GM18507 (cell line): ENCODE results near the gene FAM180A.
"Not testable (repeated sequence)": the region's sequence is repeated elsewhere in the genome, so short reads cannot be mapped to it uniquely, and the experiment has no call there.

ENCODE experiments used
- DNase-seq: peaks from one replicate; pipeline ENCODE4 v3.0.0; 2011; ENCODE audit warnings: low read depth; ENCODE audit not compliant: insufficient read length; ENCODE audit errors: extremely low spot score
- FAIRE-seq: peaks from 2 replicates; lab custom pipeline; 2011; peaks lifted over from hg19 to GRCh38; lab: Jason Lieb, UNC

Gene FAM180A

DNA sequence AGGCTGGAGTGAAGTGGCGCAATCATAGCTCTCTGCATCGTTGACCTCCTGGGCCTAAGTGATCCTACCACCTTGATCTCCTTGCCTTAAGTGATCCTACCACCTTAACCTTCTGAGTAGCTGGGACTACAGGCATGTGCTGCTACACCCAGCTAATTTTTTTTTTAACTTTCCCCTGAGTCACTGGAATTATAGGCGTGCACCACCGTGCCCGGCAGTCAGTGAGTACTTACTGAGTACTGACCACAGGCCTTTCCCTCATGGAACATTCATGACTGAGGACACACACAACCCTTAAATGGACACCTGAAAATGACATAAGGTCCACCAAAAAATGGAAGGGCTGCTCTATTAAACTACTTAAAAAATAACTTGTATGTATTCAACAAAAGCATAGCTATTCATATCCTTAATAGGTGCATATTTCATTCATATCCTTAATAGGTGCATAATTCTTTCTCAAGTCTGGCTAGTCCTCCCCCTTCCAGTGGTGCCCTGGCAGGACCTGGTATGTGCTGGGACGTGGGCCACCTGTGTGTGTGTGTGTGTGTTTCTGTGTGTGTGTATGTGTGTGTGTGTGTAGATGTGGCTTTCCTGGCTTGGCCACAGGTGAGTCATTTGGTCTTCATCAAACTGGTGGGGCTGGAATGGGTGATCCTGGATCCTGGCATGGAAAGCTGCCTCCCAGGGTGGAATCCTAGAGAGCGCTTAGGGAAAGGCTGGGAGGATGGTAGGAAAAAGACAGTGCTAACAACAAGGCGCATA, 3.5 kb downstream of the FAM180A start:
- FAIRE-seq = no peak
- no peak for DNase-seq

- FAIRE-seq = no peak
- no peak for DNase-seq
Observed at GRCh38 chr7:135743907-135744731, 4.5 kb downstream of the FAM180A start.

DNA sequence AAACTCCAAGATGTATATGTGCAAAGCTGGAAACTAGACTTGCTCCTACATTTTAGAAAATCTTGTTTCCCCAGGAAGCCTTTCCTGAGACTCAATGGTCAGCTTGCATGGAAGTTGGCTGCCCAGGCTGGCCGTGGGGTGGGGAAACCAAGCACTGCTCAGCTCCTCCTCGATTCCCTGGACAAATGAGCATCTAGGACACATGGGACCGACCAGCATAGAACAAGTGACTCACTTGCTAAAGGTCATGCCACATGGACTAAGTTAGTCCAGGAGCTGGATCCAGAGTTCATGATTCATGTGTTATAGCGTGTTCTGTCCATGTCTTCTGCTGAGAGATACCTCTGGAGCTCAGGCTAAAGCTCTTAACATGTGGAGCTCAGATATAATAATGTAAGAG, 6.2 kb downstream of the FAM180A start:
- no peak for DNase-seq

DNA sequence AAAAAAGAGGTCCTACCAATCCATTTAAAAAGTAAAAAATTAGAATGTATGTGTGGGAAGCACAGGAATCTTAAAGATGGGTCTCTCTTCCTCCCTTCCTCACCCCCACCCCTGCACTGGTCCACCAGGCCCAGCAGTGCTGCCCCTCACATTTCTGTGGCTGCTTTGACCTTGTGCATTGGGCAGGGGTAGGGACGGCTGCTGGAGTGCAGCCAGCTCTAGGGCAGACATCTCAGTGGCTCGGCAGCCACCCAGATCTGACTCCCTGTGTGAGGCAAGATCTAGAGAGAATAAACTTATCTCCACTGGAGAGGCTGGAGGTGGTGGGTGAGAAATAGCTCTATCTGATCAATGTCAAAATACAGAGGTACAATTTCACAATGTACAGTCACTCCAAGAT, 6.7 kb downstream of the FAM180A start:
- FAIRE-seq (no peak), DNase-seq (no peak)

More for the DNA sequence above, 6.2 kb downstream of the FAM180A start:
- FAIRE-seq = no peak

- DNase-seq = no peak
- no peak for FAIRE-seq
Observed at GRCh38 chr7:135740889-135741288, 7.7 kb downstream of the FAM180A start.

GRCh38 chr7:135737306-135737647, 11.3 kb downstream of the FAM180A start:
- DNase-seq, FAIRE-seq: not testable (repeated sequence)

DNA sequence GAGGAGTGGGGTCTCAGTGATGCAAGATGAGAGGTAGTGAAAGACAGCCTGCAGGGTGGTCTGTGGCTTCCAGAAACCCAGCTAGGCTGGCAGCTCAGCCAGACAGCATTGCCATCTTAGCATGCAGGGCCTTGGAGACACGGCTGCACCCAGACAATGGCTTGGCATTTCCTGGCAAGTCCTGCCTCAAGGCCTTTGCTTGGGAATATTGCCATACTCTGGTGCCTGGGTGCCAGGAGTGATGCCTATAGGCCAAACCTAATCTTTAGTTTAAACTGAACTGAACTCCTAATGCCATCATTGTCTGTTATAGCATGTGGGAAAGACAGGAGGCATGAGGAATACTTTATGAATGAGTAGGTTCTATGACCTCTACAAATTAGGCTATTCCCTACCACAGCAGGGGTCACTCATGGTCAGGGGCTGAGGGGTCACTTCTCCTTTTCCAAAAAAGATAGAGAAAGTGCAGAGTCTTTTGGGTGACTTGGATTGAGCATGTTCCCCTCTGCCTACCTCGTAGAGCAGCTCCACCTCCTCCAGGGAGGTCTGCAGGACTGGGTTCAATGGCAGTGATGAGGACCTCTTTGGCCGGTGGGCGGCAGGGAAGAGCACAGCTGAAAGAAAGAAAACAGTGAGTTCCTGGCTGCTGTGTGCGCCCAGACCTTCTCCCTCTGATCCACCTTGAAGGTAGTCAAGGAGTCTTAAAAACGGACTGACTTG, 11.9 kb downstream of the FAM180A start:
- no peak for FAIRE-seq

GRCh38 chr7:135734343-135734689, 14.3 kb downstream of the FAM180A start:
- no peak for DNase-seq
- FAIRE-seq = no peak

More for the DNA sequence above, 11.9 kb downstream of the FAM180A start:
- no peak for DNase-seq

DNA sequence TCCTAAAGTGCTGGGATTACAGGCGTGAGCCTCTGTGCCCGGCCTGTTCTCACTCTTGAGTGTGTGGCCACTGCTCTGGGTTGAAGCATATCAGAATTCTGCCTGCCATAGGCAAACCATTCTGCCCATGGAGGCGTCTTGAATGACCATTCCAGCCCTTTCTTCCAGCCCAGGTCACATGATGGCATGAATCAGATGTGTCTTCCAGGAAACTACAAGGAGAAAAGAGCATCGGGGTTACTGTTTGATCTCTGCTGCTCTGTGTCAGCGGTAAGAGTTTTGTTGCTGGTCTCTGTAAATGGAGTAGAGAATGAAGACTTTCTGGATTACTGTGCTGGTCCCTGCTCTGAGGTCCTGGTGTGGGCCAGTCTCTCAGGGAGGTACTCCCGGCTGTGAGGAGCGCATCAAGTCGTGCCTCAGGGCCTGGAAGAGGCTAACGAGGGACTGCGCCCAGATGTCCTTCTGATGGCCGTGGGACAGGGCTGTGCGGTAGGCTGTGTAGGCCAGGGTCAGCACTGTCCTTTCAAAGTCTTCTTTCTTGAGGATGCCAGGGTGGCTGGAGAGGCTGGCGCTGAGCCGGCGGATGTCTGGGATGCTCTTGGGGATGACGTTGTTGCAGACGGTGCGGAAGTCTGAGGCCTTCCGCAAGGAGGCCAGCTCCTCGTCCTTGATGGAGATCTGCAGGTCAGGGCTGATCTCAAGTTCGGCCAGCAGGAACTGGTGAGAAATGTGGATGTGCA, 14.8 kb downstream of the FAM180A start:
- FAIRE-seq = no peak
- DNase-seq = no peak

GRCh38 chr7:135731131-135731530, 17.5 kb downstream of the FAM180A start:
- no peak for FAIRE-seq
- DNase-seq = no peak

DNA sequence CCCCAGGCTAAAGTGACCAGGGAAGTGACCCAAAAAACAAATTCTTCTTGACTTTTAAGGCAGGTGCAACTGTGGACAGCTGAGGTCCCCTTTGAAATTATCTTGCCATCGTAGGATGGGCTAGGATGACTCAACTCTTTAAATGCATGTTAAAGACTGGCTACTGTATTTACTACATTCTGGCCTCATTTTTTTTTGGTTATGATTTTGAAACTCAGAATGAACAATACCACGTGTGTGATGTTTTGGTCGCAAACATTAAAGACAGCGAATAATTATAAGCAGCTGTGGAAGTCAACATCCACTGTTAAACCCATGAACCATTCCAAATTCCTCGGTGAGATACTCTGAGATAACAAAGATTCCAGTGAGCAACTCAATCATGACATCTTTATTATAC, 19.4 kb downstream of the FAM180A start:
- FAIRE-seq = no peak
- no peak for DNase-seq

DNA sequence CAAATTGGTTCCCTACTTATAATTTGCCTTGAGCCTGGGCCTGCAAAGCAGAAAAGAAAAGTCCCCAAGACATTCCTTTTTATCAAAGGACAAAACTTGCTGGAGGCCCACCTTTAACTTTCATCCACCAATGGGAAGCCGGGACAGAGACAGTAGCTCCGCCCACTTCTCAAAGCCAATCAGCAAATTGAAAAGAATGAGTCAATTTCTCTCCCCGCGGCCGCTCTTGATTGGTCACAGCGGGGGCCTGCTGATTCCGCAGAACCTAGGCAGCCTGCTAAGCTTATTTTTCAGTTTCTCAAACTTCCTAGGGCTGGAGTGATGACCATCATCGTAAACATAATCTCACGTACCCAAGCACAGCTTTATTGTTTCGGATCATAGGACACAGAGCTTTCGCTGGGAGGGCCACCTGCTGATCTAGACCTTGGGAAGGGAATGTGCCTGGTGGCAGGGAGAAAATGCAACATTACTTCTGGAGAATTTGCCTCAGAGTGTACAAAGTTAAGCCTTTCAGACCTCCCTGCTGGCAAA, 20.4 kb downstream of the FAM180A start, which contains the start of gene SLC13A4:
Gene SLC13A4, minus strand, starts transcription at position 51 of the 534 bp plus-strand sequence. CDS start 690 bp downstream, outside the sequence.
- no peak for DNase-seq

GRCh38 chr7:135726911-135727673, 21.5 kb downstream of the FAM180A start:
- no peak for FAIRE-seq
- no peak for DNase-seq

More for the DNA sequence above, 20.4 kb downstream of the FAM180A start, which contains the start of gene SLC13A4:
- no peak for FAIRE-seq

DNA sequence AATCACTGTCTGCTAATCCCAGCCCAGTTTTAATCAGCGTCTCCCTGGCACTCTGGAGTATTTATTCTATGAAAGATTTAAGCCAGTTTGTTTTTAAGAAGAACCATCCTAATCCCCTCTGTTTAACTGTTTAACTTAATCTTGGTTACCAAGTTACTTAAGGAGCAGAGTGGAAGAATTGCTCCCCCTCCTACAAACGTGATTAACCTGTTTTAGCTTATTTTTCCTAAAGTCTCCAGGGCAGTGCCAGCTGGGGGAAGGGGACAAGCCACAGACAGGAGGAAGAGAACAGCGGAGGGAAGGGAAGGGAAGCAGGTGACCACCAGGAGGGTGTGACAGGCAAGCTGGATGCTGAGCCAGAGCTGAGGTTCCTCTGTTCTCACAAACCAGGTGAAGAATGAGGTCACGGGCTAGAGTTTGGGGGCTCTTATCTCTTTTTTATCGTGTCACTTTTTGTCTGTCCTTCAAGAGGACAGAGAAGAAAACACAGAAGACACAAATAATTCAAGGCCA, 22.3 kb downstream of the FAM180A start:
- DNase-seq (no peak), FAIRE-seq (no peak)

DNA sequence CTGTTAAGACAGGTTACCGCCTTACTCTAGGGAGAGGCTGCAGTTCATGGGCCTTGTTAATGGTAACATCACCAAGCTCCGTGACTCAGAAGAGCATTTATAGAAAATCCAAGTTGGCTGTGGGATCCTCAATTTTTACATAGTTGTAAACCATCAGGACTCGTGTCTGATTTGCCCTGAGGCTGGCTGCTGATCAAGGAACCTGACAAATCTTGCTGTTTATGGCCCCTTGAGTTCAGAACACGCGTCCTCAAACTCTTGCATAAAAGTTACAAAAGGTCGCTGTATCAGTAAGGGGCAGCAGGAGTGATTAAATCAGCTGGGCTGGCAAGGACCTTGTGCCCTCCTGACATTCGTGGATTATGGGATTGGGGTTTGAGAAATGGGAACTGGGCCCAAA, 25.2 kb downstream of the FAM180A start:
- no peak for FAIRE-seq
- DNase-seq = no peak

GRCh38 chr7:135721198-135721820, 27.3 kb downstream of the FAM180A start:
- FAIRE-seq (no peak), DNase-seq (no peak)

GRCh38 chr7:135719688-135720087, 28.9 kb downstream of the FAM180A start:
- no peak for DNase-seq
- FAIRE-seq = no peak
